HG02973 (cell line): ENCODE measurements around the gene NKIRAS1.
"Not testable (repeated sequence)": the region's sequence is repeated elsewhere in the genome, so short reads cannot be mapped to it uniquely, and the experiment has no call there.

Source experiments
- ATAC-seq: cut with Tn5 transposase; IDR thresholded peaks from one replicate; pipeline ENCODE4 v1.9.1; 2021; ENCODE audit warnings: moderate library complexity; ENCODE audit not compliant: unreplicated experiment

NKIRAS1 gene

GRCh38 chr3:23911397-23911796 is 5.4 kb downstream of the NKIRAS1 start:
- ATAC-seq: no peak

- ATAC-seq: no peak
Observed at GRCh38 chr3:23909341-23909740, 7.4 kb downstream of the NKIRAS1 start.

- no peak for ATAC-seq
Observed at GRCh38 chr3:23904545-23904944, 12.2 kb downstream of the NKIRAS1 start.

- ATAC-seq: no peak
Observed at GRCh38 chr3:23900744-23901143, 16.0 kb downstream of the NKIRAS1 start.

GRCh38 chr3:23895181-23895580 is 21.6 kb downstream of the NKIRAS1 start:
- ATAC-seq: no peak

- no peak for ATAC-seq
Observed at GRCh38 chr3:23894254-23895061, 22.3 kb downstream of the NKIRAS1 start.

GRCh38 chr3:23889950-23890349 is 26.8 kb downstream of the NKIRAS1 start:
- ATAC-seq: no peak

GRCh38 chr3:23889386-23889785 is 27.4 kb downstream of the NKIRAS1 start:
- no peak for ATAC-seq

- peak; percentile 50 for ATAC-seq
Observed at GRCh38 chr3:23888617-23889228, 28.1 kb downstream of the NKIRAS1 start.

- no peak for ATAC-seq
Observed at GRCh38 chr3:23886311-23886710, 30.5 kb downstream of the NKIRAS1 start.

- ATAC-seq: no peak
Observed at GRCh38 chr3:23885210-23885609, 31.6 kb downstream of the NKIRAS1 start.

GRCh38 chr3:23884481-23884880 is 32.3 kb downstream of the NKIRAS1 start:
- no peak for ATAC-seq

GRCh38 chr3:23882487-23882918 is 34.3 kb downstream of the NKIRAS1 start:
- no peak for ATAC-seq

GRCh38 chr3:23881993-23882392 is 34.8 kb downstream of the NKIRAS1 start:
- not testable (repeated sequence) for ATAC-seq

- no peak for ATAC-seq
Observed at GRCh38 chr3:23880703-23881339, 36.0 kb downstream of the NKIRAS1 start.

GRCh38 chr3:23879485-23879884 is 37.3 kb downstream of the NKIRAS1 start:
- no peak for ATAC-seq

GRCh38 chr3:23877329-23877980 is 39.3 kb downstream of the NKIRAS1 start:
- no peak for ATAC-seq

GRCh38 chr3:23876923-23877322 is 39.9 kb downstream of the NKIRAS1 start:
- no peak for ATAC-seq

- ATAC-seq: no peak
Observed at GRCh38 chr3:23875113-23875725, 41.6 kb downstream of the NKIRAS1 start.

GRCh38 chr3:23874359-23875112 is 42.3 kb downstream of the NKIRAS1 start:
- no peak for ATAC-seq
